Activated T-cell treated with anti-CD3 and anti-CD28 coated beads, Interleukin-2, amount 50 U/mL, for 72 hours (primary cell): ENCODE measurements around the gene ELMO1. TPM values are rescaled to one million over a fixed set of nuclear protein-coding genes. Genes with fewer than 3 reads are reported as not detected.

Experiments
- ATAC-seq, 2 donors: fragments of 150-1000 bp; cut with Tn5 transposase; replicated peaks in 1 of 2; 2 replicates each; pipeline ENCODE4 v1.10.0; 2021; ENCODE audit warnings: moderate library complexity in 2 of 2, mild to moderate bottlenecking in 1 of 2
- DNase-seq, 2 donors: peaks; one replicate each; pipeline ENCODE4 v3.0.0; 2021 to 2022; ENCODE audit warnings: mixed read lengths in 1 of 2
- H3K27ac Mint-ChIP-seq: one replicate; pipeline ENCODE4 v1.8.0; 2022; ENCODE audit warnings: mild to moderate bottlenecking, moderate library complexity, mixed read lengths
- H3K27me3 Mint-ChIP-seq: one replicate; pipeline ENCODE4 v1.8.0; 2022; ENCODE audit warnings: low read depth, mixed read lengths
- H3K36me3 Mint-ChIP-seq, 2 donors: one replicate each; pipeline ENCODE4 v1.8.0; 2022; ENCODE audit warnings: mixed read lengths in 2 of 2, mild to moderate bottlenecking in 1 of 2; ENCODE audit not compliant: insufficient read depth in 2 of 2
- H3K4me1 Mint-ChIP-seq: one replicate; pipeline ENCODE4 v1.8.0; 2022; ENCODE audit warnings: low read depth, mixed read lengths
- H3K4me3 Mint-ChIP-seq, 2 donors: one replicate each; pipeline ENCODE4 v1.8.0; 2022; ENCODE audit warnings: mild to moderate bottlenecking in 2 of 2, mixed read lengths in 2 of 2, moderate library complexity in 2 of 2
- H3K9me3 Mint-ChIP-seq, 2 donors: one replicate each; pipeline ENCODE4 v1.8.0; 2022; ENCODE audit warnings: mixed read lengths in 2 of 2
- total RNA-seq, 2 donors: library from RNA; stranded (reverse); gene quantifications; one replicate each; pipeline ENCODE4 v1.2.3, GENCODE V29; 2022

ELMO1 gene
- total RNA-seq, 2 donors from 2014 or later, result 97.2 to 113 TPM

GRCh38 chr7:37284285-37284684 lies 164.4 kb downstream of the ELMO1 start:
- Mint-ChIP-seq H3K27ac (no peak overlapping the region), H3K9me3 (no peaks in the 10 kb centered on the region), H3K27me3 (no peaks in the 10 kb centered on the region), H3K36me3 (peaks cover 2% of the 10 kb centered on the region in 2 donors), H3K4me1 (peaks cover 44% of the 10 kb centered on the region), H3K4me3 (no peak overlapping the region)
- no peak for ATAC-seq
- no peak for DNase-seq

- Mint-ChIP-seq H3K4me1 (peaks cover 50% of the 10 kb centered on the region), H3K9me3 (no peaks in the 10 kb centered on the region), H3K27ac (no peak overlapping the region), H3K27me3 (no peaks in the 10 kb centered on the region), H3K4me3 (no peak overlapping the region), H3K36me3 (peaks cover 2 to 3% of the 10 kb centered on the region in 2 donors)
- DNase-seq (no peak), ATAC-seq (no peak)
These were observed 164.9 kb downstream of the ELMO1 start for GRCh38 chr7:37283716-37284115.

DNA sequence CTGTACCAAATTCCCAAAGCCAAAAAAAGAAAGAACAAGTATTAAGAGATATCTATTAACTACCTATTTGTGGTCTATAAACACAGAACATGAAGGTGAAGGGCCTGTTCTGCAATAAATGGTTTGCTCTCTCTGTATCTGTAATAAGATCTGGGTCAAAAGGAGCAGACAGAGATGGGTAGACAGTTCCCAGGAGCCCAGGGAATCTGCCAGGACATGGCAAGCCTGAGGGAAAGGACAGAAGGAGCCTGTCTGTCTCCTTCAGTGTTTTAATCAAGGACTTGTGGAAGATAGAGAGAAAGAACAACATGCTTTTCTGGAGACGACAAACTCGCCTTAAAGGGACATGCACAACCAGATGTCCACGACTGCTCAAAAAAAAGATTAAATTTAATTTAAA lies 165.7 kb downstream of the ELMO1 start:
- ATAC-seq (no peak), DNase-seq (no peak)
- peaks cover 57% of the 10 kb centered on the region for H3K4me1 Mint-ChIP-seq
- H3K36me3 Mint-ChIP-seq, result peaks cover 4 to 5% of the 10 kb centered on the region in 2 donors
- H3K9me3 Mint-ChIP-seq, result no peaks in the 10 kb centered on the region
- H3K4me3 Mint-ChIP-seq, result no peak overlapping the region
- H3K27me3 Mint-ChIP-seq, result no peaks in the 10 kb centered on the region
- H3K27ac Mint-ChIP-seq, result no peak overlapping the region

- Mint-ChIP-seq H3K4me1 (peaks cover 52% of the 10 kb centered on the region), H3K27ac (no peak overlapping the region)
These were observed 166.6 kb downstream of the ELMO1 start for GRCh38 chr7:37282093-37282444.

DNA sequence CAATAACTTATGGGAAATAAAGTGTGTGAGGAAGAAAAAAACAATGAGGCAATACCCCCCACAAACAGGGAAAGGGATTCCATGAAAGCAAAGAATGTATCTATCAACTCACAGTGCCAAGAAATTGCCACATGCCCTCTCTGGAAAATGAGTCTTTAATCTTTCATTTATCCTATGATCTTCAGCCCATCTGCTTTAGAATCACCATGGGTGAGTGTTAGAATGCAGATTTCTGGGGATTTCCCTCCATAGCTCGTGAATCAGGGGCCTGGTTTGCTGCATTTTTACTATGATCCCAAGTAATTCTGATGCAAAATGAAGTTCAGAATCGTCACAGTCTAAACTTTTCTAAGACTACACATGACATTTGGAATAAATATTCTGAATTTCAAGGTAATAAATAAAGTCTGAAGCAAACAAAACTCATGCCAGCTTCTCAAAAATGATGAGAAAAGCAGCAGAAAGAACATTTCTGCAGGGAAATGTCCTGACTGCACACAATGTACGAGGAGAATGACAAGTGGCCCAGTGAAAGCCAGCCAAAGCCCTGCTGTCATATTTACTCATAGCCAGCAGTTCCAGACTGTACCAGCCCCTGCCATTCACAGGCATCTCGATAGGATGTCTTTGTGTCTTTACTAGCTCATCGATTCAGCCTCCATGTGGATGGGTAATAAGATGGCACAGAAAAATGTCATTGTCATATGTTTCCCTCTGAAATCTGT lies 167.1 kb downstream of the ELMO1 start:
- ATAC-seq (no peak), DNase-seq (no peak)
- no peaks in the 10 kb centered on the region for H3K9me3 Mint-ChIP-seq
- no peak overlapping the region for H3K27ac Mint-ChIP-seq
- no peak overlapping the region for H3K4me3 Mint-ChIP-seq
- peaks cover 4 to 5% of the 10 kb centered on the region in 2 donors for H3K36me3 Mint-ChIP-seq
- no peaks in the 10 kb centered on the region for H3K27me3 Mint-ChIP-seq
- peaks cover 51% of the 10 kb centered on the region for H3K4me1 Mint-ChIP-seq

More at GRCh38 chr7:37282093-37282444, 166.6 kb downstream of the ELMO1 start:
- Mint-ChIP-seq H3K27me3 (no peaks in the 10 kb centered on the region), H3K36me3 (peaks cover 4 to 5% of the 10 kb centered on the region in 2 donors), H3K9me3 (no peaks in the 10 kb centered on the region), H3K4me3 (no peak overlapping the region)
- DNase-seq (no peak), ATAC-seq (no peak)

GRCh38 chr7:37277513-37277912 lies 171.2 kb downstream of the ELMO1 start:
- peaks cover 35% of the 10 kb centered on the region for H3K4me1 Mint-ChIP-seq
- H3K27me3 Mint-ChIP-seq, result no peaks in the 10 kb centered on the region
- H3K9me3 Mint-ChIP-seq, result no peaks in the 10 kb centered on the region
- H3K27ac Mint-ChIP-seq, result no peak overlapping the region
- DNase-seq (no peak), ATAC-seq (no peak)
- no peak overlapping the region for H3K4me3 Mint-ChIP-seq
- H3K36me3 Mint-ChIP-seq, result peaks cover 4 to 5% of the 10 kb centered on the region in 2 donors

- Mint-ChIP-seq H3K27ac (no peak overlapping the region), H3K36me3 (peaks cover 2 to 7% of the 10 kb centered on the region in 2 donors), H3K4me1 (peaks cover 41% of the 10 kb centered on the region), H3K27me3 (no peaks in the 10 kb centered on the region), H3K4me3 (no peak overlapping the region), H3K9me3 (no peaks in the 10 kb centered on the region)
- DNase-seq (no peak), ATAC-seq (no peak)
These were observed 173.5 kb downstream of the ELMO1 start for GRCh38 chr7:37275078-37275710.

- Mint-ChIP-seq H3K4me3 (no peak overlapping the region), H3K27me3 (no peaks in the 10 kb centered on the region), H3K27ac (no peak overlapping the region), H3K4me1 (peaks cover 31% of the 10 kb centered on the region), H3K36me3 (peaks cover 2 to 8% of the 10 kb centered on the region in 2 donors), H3K9me3 (no peaks in the 10 kb centered on the region)
- ATAC-seq, result no peak
- no peak for DNase-seq
These were observed 174.8 kb downstream of the ELMO1 start for GRCh38 chr7:37273891-37274290.

GRCh38 chr7:37269711-37270508 lies 178.8 kb downstream of the ELMO1 start:
- H3K9me3 Mint-ChIP-seq, result no peaks in the 10 kb centered on the region

DNA sequence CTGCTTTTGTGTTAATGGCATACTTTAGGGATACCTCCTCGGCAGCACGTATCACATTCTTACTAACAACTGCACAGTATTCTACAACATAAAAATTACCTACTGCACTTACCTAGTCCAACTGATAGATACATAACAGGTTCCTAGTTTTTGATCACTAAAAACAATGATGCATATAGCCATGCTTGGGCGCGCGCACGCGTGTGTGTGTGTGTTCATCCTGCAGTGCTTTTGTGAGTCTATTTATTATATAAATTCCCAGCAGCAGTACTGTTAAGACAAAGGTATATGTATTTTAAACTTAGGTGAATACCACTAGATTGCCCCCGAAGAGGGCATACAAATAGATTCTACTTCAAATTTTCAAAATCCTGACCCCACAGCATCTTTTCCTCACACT lies 181.4 kb downstream of the ELMO1 start:
- peaks cover 14% of the 10 kb centered on the region for H3K4me1 Mint-ChIP-seq
- no peaks in the 10 kb centered on the region for H3K9me3 Mint-ChIP-seq
- DNase-seq, result no peak
- no peak for ATAC-seq
- H3K27me3 Mint-ChIP-seq, result no peaks in the 10 kb centered on the region
- peak overlapping the region; percentile 32 for H3K27ac Mint-ChIP-seq
- peaks cover 0 to 6% of the 10 kb centered on the region in 2 donors for H3K36me3 Mint-ChIP-seq
- H3K4me3 Mint-ChIP-seq, result no peak overlapping the region

More at GRCh38 chr7:37269711-37270508, 178.8 kb downstream of the ELMO1 start:
- DNase-seq (no peak), ATAC-seq (no peak)
- no peaks in the 10 kb centered on the region for H3K27me3 Mint-ChIP-seq
- H3K4me1 Mint-ChIP-seq, result peaks cover 14% of the 10 kb centered on the region
- H3K27ac Mint-ChIP-seq, result peak overlapping the region; percentile 9
- peaks cover 0 to 6% of the 10 kb centered on the region in 2 donors for H3K36me3 Mint-ChIP-seq
- H3K4me3 Mint-ChIP-seq, result no peak overlapping the region

DNA sequence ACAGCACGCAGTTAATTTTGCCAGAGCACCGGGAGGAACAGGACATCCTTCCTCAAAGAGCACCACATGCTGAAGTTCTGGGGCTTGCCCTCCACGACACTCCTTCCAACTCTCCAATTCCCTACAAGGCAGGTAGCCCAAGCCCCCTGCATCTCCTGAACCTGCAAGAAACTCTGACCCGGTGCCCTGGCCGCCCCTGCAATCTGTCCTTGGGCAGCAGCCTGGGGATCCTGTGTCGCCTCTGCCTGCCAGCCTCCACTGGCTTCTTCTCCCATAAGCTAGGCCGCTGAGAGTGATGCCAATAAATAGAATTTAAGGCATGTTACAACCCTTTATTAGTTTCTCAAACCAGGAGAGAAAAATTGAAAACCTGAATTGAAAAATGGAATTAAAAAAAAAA lies 182.8 kb downstream of the ELMO1 start:
- peaks cover 0 to 6% of the 10 kb centered on the region in 2 donors for H3K36me3 Mint-ChIP-seq
- ATAC-seq (no peak), DNase-seq (no peak)
- no peak overlapping the region for H3K27ac Mint-ChIP-seq
- H3K9me3 Mint-ChIP-seq, result no peaks in the 10 kb centered on the region
- no peak overlapping the region for H3K4me3 Mint-ChIP-seq
- H3K27me3 Mint-ChIP-seq, result no peaks in the 10 kb centered on the region
- H3K4me1 Mint-ChIP-seq, result peaks cover 7% of the 10 kb centered on the region

DNA sequence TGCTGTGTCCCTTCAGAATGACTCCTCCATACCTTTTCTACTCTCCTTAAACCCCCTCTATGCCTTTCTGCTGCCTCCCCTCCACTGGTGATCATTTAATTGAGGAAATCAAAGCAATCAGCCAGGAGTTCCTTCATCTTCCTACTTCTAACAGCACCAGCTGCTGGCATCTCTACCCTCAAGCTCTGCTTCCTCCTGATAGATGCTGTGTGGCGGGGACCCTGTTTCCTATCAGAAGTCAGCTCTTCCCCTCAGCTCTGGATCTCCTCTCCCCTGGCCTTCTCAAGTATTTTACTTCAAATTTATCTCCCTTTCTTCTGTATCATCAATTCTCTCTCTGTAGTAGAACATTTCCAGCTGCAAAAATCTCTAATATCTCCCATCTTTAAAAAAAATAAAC lies 183.7 kb downstream of the ELMO1 start:
- ATAC-seq, result no peak
- Mint-ChIP-seq H3K27me3 (no peaks in the 10 kb centered on the region), H3K4me3 (no peak overlapping the region), H3K9me3 (no peaks in the 10 kb centered on the region), H3K36me3 (peaks cover 0 to 4% of the 10 kb centered on the region in 2 donors), H3K4me1 (peaks cover 5% of the 10 kb centered on the region), H3K27ac (peak overlapping the region; percentile 29)
- no peak for DNase-seq

GRCh38 chr7:37262181-37262580 lies 186.5 kb downstream of the ELMO1 start:
- H3K9me3 Mint-ChIP-seq, result no peaks in the 10 kb centered on the region

More at GRCh38 chr7:37262181-37262580, 186.5 kb downstream of the ELMO1 start:
- ATAC-seq, result no peak
- no peaks in the 10 kb centered on the region for H3K27me3 Mint-ChIP-seq
- no peak overlapping the region for H3K4me3 Mint-ChIP-seq
- DNase-seq, result no peak
- no peak overlapping the region for H3K27ac Mint-ChIP-seq
- peaks cover 0 to 8% of the 10 kb centered on the region in 2 donors for H3K36me3 Mint-ChIP-seq
- peaks cover 15% of the 10 kb centered on the region for H3K4me1 Mint-ChIP-seq
